HG03378 (cell line): Measurements from ENCODE around the gene CACNA1I.

Experiments used
- ATAC-seq: cut with Tn5 transposase; IDR thresholded peaks from one replicate; pipeline ENCODE4 v1.9.1; 2021; ENCODE audit warnings: mild to moderate bottlenecking, moderate library complexity; ENCODE audit not compliant: unreplicated experiment

The CACNA1I gene

GRCh38 chr22:39567135-39567946 lies 3.2 kb upstream of the CACNA1I start:
- no peak for ATAC-seq

GRCh38 chr22:39568278-39568981 lies 2.1 kb upstream of the CACNA1I start:
- no peak for ATAC-seq

- no peak for ATAC-seq
Measured at GRCh38 chr22:39569066-39569465, 1.5 kb upstream of the CACNA1I start.

GRCh38 chr22:39570226-39570625 lies 327 bp upstream of the CACNA1I start:
- no peak for ATAC-seq

GRCh38 chr22:39571538-39571937 lies 985 bp downstream of the CACNA1I start:
- ATAC-seq: no peak

- no peak for ATAC-seq
Measured at GRCh38 chr22:39574779-39575551, 4.4 kb downstream of the CACNA1I start.

GRCh38 chr22:39575552-39575825 lies 4.9 kb downstream of the CACNA1I start:
- ATAC-seq: no peak

GRCh38 chr22:39576027-39576426 lies 5.5 kb downstream of the CACNA1I start:
- ATAC-seq: no peak

GRCh38 chr22:39577366-39577765 lies 6.8 kb downstream of the CACNA1I start:
- no peak for ATAC-seq

GRCh38 chr22:39577900-39578299 lies 7.3 kb downstream of the CACNA1I start:
- ATAC-seq: no peak

- ATAC-seq: no peak
Measured at GRCh38 chr22:39580006-39580441, 9.5 kb downstream of the CACNA1I start.

- no peak for ATAC-seq
Measured at GRCh38 chr22:39580795-39581194, 10.2 kb downstream of the CACNA1I start.

- no peak for ATAC-seq
Measured at GRCh38 chr22:39581303-39581702, 10.8 kb downstream of the CACNA1I start.

- ATAC-seq: no peak
Measured at GRCh38 chr22:39583066-39583667, 12.6 kb downstream of the CACNA1I start.

- ATAC-seq: no peak
Measured at GRCh38 chr22:39589875-39590274, 19.3 kb downstream of the CACNA1I start.

- ATAC-seq: no peak
Measured at GRCh38 chr22:39592081-39593065, 21.8 kb downstream of the CACNA1I start.

- no peak for ATAC-seq
Measured at GRCh38 chr22:39593066-39593930, 22.7 kb downstream of the CACNA1I start.

- ATAC-seq: no peak
Measured at GRCh38 chr22:39593931-39594285, 23.4 kb downstream of the CACNA1I start.

GRCh38 chr22:39594411-39594810 lies 23.9 kb downstream of the CACNA1I start:
- ATAC-seq: no peak
